HL-60/S4 treated with retinoic acid at 250 ng/mL for 4 days and 3 days (cell line): ENCODE measurements around the gene ZNF256.

Experiments
- in situ Hi-C: fragments of 300-500 bp; cut with MboI; formaldehyde crosslinking; loops from 2 replicates; pipeline ENCODE4 v1.7.0; 2022; ENCODE audit warnings: low sequenced_read_pairs

ZNF256 gene

DNA sequence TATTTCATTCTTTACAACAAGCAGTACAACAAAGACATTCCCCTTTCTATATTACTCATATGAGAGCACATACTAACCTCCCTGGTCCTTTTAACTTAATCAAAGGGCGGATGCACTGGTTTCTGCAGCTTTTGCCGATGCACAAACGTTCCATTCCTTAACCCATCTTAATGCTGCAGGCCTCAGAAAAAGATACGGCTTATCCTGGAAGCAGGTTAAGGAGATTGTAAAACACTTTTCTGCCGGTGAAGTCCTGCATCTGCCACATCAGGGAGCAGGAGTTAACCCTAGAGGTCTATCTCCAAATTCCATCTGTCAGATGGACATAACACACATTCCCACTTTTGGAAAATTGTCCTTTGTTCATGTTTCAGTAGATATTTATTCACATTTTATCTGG lies 47.2 kb downstream of the ZNF256 start:
- in situ Hi-C loops: no loop called here
